Heart left ventricle (tissue), 13 donors: ENCODE results near the gene LMBR1.

ENCODE experiments used
- CTCF ChIP-seq, 12 donors: fragments of 200-600 bp; sonication (generic) in 4 of 12; IDR thresholded peaks; one replicate each; pipeline versions ENCODE4 v1.5.0 to v1.8.0; 2018 to 2022; ENCODE audit warnings: antibody characterized with exemption in 12 of 12, mild to moderate bottlenecking in 5 of 12
- POLR2A ChIP-seq, 2 donors: fragments of 450-650 bp; IDR thresholded peaks; one replicate each; pipeline ENCODE4 v1.6.1; 2017; ENCODE audit warnings: antibody characterized with exemption in 2 of 2, mild to moderate bottlenecking in 2 of 2, moderate library complexity in 2 of 2
- donor health status: ischemic (EF 13 %, LVEDD 7.1; RV severe dilation, severe dysfunction).
- donor health status: DM: no; HTN: yes; CAD: no.
- donor health status: DM: no; HTN: no; CAD: no.
- donor health status: ischemic (EF 25% LVEDD 6.9; RV normal size, moderate dysfunction).
- donor health status: ischemic (EF 25% LVEDD 5.7; RV mildly dilated, moderate dysfunction).
- donor health status: ischemic (EF 35%, LVEDD 5.7; RV mildly dilated, moderate dysfunction).
- donor health status: nonischemic (EF 11% LVEDD 7.7; RV severe dilation, severe dysfunction).
- donor health status: DM: yes; HTN: yes; CAD: no.
- donor health status: PGD.
- donor health status: ischemic (EF 29% LVEDD 5.4; RV normal size, mild dysfunction).
- donor health status: nonischemic (EF 23%, LVEDD 6.1; RV moderate dilation, normal function).

GRCh38 chr7:156639426-156640256, 253.3 kb downstream of the LMBR1 start:
- TF ChIP-seq CTCF (IDR thresholded peaks at IDR 0.05) (no peak), POLR2A (IDR thresholded peaks at IDR 0.05) (no peak)
